MM.1S (cell line): ENCODE measurements around the gene BRD3OS.

Experiments used
- DNase-seq: peaks from one replicate; pipeline ENCODE4 v3.0.0-alpha.2; 2015
- H2AFZ ChIP-seq: fragments of 300-600 bp; sonication (generic); 2 replicates; pipeline ENCODE4 v1.6.0; 2016; ENCODE audit warnings: antibody characterized with exemption, low read length
- H3F3A ChIP-seq: fragments of 300-600 bp; sonication (generic); 2 replicates; pipeline ENCODE4 v1.6.1; 2016; ENCODE audit warnings: mild to moderate bottlenecking, antibody characterized with exemption, low read length, moderate library complexity, mixed read lengths; ENCODE audit not compliant: insufficient read depth
- H3K27ac ChIP-seq: fragments of 300-600 bp; sonication (generic); 2 replicates; pipeline ENCODE4 v1.5.1; 2016; ENCODE audit warnings: mild to moderate bottlenecking, low read length
- H3K27me3 ChIP-seq: fragments of 300-600 bp; sonication (generic); replicated peaks from 2 replicates; pipeline ENCODE4 v1.6.0; 2016; ENCODE audit warnings: low read length; ENCODE audit not compliant: insufficient read depth
- H3K36me3 ChIP-seq: fragments of 300-600 bp; sonication (generic); replicated peaks from 2 replicates; pipeline ENCODE4 v1.6.1; 2016; ENCODE audit warnings: mild to moderate bottlenecking, low read length, mixed read lengths; ENCODE audit not compliant: insufficient read depth
- H3K4me1 ChIP-seq: fragments of 300-600 bp; sonication (generic); 2 replicates; pipeline ENCODE4 v1.6.1; 2016; ENCODE audit warnings: low read length, mixed read lengths
- H3K4me2 ChIP-seq: fragments of 300-600 bp; sonication (generic); 2 replicates; pipeline ENCODE4 v1.6.0; 2016; ENCODE audit warnings: low read depth, low read length
- H3K4me3 ChIP-seq: fragments of 300-600 bp; sonication (generic); 2 replicates; pipeline ENCODE4 v1.5.1; 2016; ENCODE audit warnings: low read length, mixed read lengths
- H3K79me2 ChIP-seq: fragments of 300-600 bp; sonication (generic); 2 replicates; pipeline ENCODE4 v1.6.1; 2016; ENCODE audit warnings: mixed run types, low read length, mixed read lengths
- H3K9ac ChIP-seq: fragments of 300-600 bp; sonication (generic); 2 replicates; pipeline ENCODE4 v1.6.1; 2016; ENCODE audit warnings: low read length, mixed read lengths
- H3K9me2 ChIP-seq: fragments of 300-600 bp; sonication (generic); replicated peaks from 2 replicates; pipeline ENCODE4 v1.6.1; 2016; ENCODE audit warnings: mild to moderate bottlenecking, low read length, mixed read lengths; ENCODE audit not compliant: insufficient read depth
- H3K9me3 ChIP-seq: fragments of 300-600 bp; sonication (generic); replicated peaks from 2 replicates; pipeline ENCODE4 v1.6.1; 2016; ENCODE audit warnings: mild to moderate bottlenecking, low read length, mixed read lengths; ENCODE audit not compliant: insufficient read depth
- H4K20me1 ChIP-seq: fragments of 300-600 bp; sonication (generic); 2 replicates; pipeline ENCODE4 v1.6.1; 2016; ENCODE audit warnings: mild to moderate bottlenecking, low read length, moderate library complexity, mixed read lengths; ENCODE audit not compliant: insufficient read depth
- EZH2 ChIP-seq: fragments of 300-600 bp; sonication (generic); optimal IDR thresholded peaks from 2 replicates; pipeline ENCODE3; 2017; ENCODE audit warnings: low read depth, mild to moderate bottlenecking, antibody characterized with exemption, low read length, mixed read lengths
- EZH2phosphoT487 ChIP-seq: fragments of 300-600 bp; sonication (generic); IDR thresholded peaks from 2 replicates; pipeline ENCODE4 v1.6.1; 2018; ENCODE audit warnings: antibody characterized with exemption, low read length
- TF ChIP-seq, protein P1 (sequence below): fragments of 300-600 bp; sonication (generic); IDR thresholded peaks from 2 replicates; pipeline ENCODE4 v1.5.1; 2016; ENCODE audit warnings: antibody characterized with exemption, low read length, mixed read lengths

BRD3OS gene

GRCh38 chr9:134011401-134011800, 13.9 kb upstream of the BRD3OS start:
- no peak overlapping the region for H3K4me2 ChIP-seq
- H3K4me1 ChIP-seq: peaks cover 5% of the 10 kb centered on the region; the same call in 1 of the 2 replicates
- no peak for DNase-seq
- TF ChIP-seq, protein P1, sequence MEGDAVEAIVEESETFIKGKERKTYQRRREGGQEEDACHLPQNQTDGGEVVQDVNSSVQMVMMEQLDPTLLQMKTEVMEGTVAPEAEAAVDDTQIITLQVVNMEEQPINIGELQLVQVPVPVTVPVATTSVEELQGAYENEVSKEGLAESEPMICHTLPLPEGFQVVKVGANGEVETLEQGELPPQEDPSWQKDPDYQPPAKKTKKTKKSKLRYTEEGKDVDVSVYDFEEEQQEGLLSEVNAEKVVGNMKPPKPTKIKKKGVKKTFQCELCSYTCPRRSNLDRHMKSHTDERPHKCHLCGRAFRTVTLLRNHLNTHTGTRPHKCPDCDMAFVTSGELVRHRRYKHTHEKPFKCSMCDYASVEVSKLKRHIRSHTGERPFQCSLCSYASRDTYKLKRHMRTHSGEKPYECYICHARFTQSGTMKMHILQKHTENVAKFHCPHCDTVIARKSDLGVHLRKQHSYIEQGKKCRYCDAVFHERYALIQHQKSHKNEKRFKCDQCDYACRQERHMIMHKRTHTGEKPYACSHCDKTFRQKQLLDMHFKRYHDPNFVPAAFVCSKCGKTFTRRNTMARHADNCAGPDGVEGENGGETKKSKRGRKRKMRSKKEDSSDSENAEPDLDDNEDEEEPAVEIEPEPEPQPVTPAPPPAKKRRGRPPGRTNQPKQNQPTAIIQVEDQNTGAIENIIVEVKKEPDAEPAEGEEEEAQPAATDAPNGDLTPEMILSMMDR: no peak
- TF ChIP-seq EZH2phosphoT487 (no peak), EZH2 (no peak)
- no peak overlapping the region for H3K27ac ChIP-seq
- no peaks in the 10 kb centered on the region for H3K9me3 ChIP-seq
- no peaks in the 10 kb centered on the region for H3F3A ChIP-seq
- no peaks in the 10 kb centered on the region for H3K9me2 ChIP-seq
- peaks cover 50% of the 10 kb centered on the region for H3K27me3 ChIP-seq
- H4K20me1 ChIP-seq: no peaks in the 10 kb centered on the region
- no peak overlapping the region for H3K9ac ChIP-seq
- H3K4me3 ChIP-seq: no peak overlapping the region
- H2AFZ ChIP-seq: no peak overlapping the region
- no peaks in the 10 kb centered on the region for H3K36me3 ChIP-seq
- no peaks in the 10 kb centered on the region for H3K79me2 ChIP-seq

DNA sequence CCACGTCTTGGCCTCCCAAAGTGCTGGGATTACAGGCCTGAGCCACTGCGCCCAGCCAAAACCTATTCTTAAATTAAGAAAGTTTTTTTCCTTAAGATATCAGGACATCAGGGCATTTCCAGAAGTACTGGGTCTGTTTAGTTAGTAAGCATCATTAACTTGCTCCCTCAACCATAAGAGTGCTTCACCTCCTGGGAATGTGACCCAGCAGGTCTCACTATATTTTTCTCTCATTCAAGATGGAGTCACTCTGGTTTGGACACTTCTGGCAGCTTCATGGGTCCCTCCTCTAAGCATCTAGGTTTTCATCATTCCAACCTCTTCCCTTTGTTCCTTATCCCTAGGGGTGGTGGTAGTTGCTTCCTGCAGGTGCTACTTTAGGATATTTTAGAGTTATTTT, 10.3 kb upstream of the BRD3OS start:
- Histone ChIP-seq H4K20me1 (no peaks in the 10 kb centered on the region), H2AFZ (no peak overlapping the region), H3K79me2 (no peaks in the 10 kb centered on the region), H3K27me3 (peaks cover 39% of the 10 kb centered on the region), H3F3A (no peaks in the 10 kb centered on the region), H3K4me2 (no peak overlapping the region), H3K36me3 (no peaks in the 10 kb centered on the region), H3K9me3 (no peaks in the 10 kb centered on the region), H3K9me2 (no peaks in the 10 kb centered on the region), H3K27ac (no peak overlapping the region), H3K9ac (no peak overlapping the region), H3K4me3 (no peak overlapping the region), H3K4me1 (no peaks in the 10 kb centered on the region)
- TF ChIP-seq, protein P1: no peak
- TF ChIP-seq EZH2 (no peak), EZH2phosphoT487 (no peak)
- no peak for DNase-seq

- H2AFZ ChIP-seq: no peak overlapping the region
- H3K27ac ChIP-seq: no peak overlapping the region
Observed at GRCh38 chr9:134024214-134024792, 978 bp upstream of the BRD3OS start.

More at GRCh38 chr9:134024214-134024792, 978 bp upstream of the BRD3OS start:
- Histone ChIP-seq H3K9ac (no peak overlapping the region), H3F3A (no peaks in the 10 kb centered on the region), H3K9me3 (no peaks in the 10 kb centered on the region), H3K27me3 (peaks cover 40% of the 10 kb centered on the region), H3K36me3 (no peaks in the 10 kb centered on the region), H3K4me3 (no peak overlapping the region; the same call in 1 of the 2 replicates), H4K20me1 (no peaks in the 10 kb centered on the region), H3K79me2 (no peaks in the 10 kb centered on the region), H3K4me1 (no peaks in the 10 kb centered on the region), H3K4me2 (peak overlapping the region; percentile 28), H3K9me2 (no peaks in the 10 kb centered on the region)
- TF ChIP-seq EZH2: no peak
- TF ChIP-seq, protein P1: no peak
- TF ChIP-seq EZH2phosphoT487: no peak
- DNase-seq: no peak
